HK-2 (cell line): ENCODE data around the gene ARHGAP15.
A peak's percentile ranks its signal among the peaks of the same experiment; 100 is the strongest.

ENCODE experiments used
- DNase-seq: peaks from one replicate; pipeline ENCODE4 v3.0.0-alpha.2; 2018; ENCODE audit not compliant: unreplicated experiment

ARHGAP15 gene

DNA sequence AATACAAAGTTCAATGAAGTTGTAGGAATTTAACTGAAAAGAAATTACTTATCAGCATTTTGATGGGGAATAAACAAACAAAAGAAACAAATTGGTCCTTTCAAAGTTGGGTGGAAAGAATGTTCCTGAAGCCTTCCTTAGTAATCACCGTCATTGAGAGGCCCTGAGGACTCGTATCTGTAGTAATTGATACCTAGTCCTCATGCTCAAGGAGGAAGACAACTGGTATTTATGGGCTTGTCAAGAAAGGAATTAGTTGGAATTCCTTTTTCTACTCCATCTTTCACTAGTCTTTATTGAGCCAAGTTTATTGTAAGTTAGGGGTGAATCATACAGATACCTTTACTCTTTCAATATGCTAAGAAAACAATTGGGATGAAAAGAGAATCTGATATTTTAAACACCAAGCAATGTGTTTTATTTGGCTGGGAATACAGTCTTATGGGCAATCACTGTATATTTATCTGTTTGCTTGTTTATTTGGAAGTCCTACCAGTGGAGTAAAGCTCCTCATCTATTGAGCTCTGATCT is 324.8 kb downstream of the ARHGAP15 start:
- DNase-seq = no peak

DNA sequence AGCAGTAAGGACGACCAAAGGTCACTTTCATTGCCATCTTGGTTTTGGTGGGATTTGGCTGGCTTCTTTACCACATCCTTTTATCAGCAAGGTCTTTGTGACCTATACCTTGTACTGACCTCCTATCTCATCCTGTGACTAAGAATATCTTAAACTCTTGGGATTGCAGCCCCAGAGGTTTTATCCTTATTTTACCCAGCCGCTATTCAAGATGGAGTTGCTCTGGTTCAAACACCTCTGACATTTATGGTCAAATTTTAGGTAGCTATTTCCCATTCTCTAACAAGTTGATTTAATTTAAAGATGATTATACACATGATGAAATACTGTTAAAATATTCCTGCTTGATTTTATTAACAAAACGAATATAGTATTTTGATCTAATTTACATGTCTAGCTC is 326.1 kb downstream of the ARHGAP15 start:
- DNase-seq = no peak

DNA sequence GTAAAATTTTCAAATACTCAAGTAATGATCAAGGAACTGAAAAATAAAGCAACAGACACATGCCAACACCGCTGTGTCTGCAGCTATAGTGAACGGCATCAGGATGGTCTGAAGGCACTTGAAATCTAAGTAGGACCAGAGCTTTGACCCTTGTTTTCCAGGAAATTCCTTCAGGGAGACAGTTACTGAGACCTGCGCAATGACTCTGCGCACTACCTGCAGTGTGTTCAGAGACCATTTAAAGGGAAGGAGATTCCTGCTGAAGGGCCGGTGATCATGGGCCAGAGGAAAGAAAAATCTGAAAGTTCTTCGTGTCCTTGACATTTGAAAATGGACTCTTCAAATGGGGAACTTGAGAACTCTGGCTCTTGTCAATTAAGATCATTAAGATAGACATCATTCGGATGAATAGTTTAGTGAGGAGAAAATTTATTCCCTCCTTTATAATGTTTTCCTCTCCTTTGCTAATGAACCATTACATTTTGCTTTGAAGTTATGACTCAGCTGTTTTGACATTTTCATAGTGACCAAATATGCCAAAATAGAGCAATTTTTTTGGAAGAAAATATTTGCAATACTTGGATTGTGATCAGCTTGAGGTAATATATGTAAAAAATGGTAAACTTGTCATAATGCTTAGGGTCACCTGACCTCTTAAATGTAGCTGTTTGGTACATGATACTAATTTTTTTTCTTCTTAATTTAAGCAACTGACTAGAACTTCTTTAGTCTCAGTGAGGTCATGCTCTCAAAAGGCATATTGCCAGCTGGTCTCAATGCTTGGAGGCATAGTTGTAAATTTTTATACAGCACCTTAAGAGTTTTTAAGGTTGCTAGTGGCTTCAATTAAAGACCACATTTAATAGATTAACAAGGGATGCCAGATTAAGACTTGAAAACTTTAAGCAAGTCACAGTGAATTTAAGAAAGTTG is 329.3 kb downstream of the ARHGAP15 start:
- DNase-seq = no peak

DNA sequence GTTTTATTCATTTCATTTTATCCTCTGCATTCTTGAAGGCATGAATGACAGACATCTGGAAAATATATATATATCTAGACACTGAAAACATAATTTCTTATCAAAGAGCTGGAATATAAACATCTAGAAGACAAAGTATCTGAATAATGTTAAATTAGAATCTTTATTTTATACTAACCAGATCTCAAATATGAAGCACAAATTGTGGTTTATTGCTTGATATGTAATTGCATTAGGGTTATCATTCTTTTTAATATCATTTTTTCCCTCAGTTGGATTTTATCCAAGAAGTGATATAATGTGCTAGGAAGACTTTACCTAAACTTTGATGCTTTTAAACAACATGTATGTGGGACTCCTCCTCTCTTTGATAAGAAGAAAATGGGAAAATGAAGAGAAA is 331.2 kb downstream of the ARHGAP15 start:
- no peak for DNase-seq

DNA sequence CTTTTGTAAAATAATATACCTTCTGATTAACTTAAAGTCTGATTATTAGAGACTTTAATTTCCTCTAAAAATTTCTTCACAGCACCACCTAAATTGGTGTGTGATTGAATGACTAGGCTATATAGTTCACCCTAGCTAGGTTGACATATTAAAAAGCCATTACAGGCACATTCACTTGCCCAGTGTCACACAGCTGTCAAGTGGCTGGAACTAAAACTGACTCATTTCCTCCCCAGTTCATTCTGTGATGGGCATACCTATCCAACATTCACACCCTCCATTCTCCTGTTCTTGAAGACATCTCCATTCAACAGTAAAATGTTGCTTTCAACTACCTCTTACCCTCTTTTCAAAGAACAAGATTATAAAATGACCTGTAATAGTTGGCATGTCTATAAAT is 334.5 kb downstream of the ARHGAP15 start:
- peak; percentile 1 for DNase-seq

DNA sequence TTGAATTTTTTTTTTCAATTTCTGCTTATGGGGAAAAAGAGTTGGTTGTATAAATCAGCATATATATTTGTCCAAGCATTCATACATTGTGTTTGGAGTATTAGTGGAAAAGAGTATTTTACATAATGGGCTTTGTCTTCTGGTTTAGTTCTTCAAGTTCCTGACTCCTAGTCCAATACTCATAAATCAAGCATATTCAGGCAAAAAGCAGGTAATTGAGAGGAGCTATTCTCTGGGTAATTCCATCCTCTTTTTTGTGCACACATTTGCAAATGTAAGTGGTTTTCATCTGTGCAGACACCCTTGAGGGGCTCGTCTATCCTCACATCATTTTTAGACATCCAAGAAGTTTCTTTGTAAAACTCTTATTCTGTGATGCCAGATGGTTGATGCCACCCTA is 337.2 kb downstream of the ARHGAP15 start:
- no peak for DNase-seq

DNA sequence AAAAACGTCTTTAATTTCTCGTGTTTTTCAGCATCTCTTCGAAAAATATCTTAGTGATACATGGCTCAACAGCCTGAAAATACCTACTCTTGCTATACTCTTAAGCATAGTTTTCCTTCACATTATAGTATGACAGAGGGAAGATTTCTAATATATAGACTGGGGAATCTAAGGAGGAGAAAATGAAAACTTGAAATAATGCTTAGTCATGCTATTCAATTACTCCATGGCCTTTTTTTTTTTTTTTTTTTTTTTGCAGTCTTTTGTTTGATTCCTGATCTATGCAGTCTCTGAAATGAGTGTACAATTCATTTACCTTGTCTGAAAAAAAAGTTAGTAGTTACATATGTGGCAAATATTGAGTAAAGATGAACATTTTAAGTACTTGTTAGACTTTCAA is 337.8 kb downstream of the ARHGAP15 start:
- DNase-seq = no peak

DNA sequence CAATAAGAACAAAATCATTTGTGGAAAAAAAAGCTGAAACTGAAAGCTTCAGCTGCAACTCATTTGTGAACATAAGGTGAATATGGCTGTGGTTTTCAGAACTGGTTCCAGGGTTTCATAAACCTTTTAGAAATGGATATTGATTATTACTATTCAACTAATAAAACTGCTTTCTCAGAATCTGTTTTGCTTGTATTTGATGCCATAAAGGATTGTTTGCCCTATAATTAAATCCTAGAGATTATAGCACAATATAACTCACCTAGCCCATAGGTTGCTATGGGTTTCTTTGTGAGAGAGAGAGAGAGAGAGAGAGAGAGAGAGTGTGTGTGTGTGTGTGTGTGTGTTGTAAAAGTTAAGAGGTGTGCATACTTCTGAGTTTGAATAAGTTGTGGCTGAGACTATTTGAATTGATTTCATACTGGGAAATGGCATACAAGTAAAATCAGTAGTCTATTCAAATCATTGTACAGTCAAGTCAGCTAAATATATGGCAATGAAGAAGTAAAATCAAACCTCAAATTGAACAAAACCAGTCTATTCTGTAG is 339.2 kb downstream of the ARHGAP15 start:
- no peak for DNase-seq

DNA sequence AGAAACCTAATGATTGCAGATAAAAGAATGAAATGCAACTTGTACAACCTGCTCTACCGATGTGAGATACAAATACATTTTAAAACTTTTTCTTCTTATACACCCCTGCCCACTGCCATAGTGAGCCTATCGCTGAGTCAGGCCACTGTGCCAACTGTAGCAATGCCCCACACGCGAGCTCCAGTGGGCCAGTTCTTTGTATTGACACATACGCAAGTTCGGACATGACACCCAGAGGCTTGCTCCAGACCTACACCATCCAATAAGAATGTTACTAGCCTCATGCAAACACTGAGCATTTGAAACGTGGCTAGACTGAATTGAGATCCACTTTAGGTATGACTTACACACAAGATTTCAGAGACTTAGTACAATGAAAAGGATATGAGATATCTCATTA is 340.1 kb downstream of the ARHGAP15 start:
- no peak for DNase-seq

DNA sequence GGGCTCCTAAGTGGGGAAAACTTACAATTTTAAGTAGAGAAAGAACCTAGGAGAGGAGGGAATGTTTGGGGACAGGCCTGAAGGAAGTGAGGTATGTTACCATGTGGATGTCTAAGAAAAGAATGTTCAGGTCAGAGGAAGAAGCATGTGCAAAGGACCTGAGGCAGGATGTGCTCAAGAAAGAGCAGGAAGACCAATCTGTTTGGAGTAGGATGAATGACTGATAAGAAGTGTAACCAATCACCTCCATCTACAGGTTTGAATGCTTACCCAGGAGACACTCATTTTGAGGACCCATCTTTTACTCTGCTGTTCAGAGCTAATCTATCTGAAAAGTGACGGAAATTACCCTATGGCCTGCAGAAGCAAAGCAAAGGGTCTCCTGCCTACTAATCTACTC is 342.3 kb downstream of the ARHGAP15 start:
- no peak for DNase-seq

DNA sequence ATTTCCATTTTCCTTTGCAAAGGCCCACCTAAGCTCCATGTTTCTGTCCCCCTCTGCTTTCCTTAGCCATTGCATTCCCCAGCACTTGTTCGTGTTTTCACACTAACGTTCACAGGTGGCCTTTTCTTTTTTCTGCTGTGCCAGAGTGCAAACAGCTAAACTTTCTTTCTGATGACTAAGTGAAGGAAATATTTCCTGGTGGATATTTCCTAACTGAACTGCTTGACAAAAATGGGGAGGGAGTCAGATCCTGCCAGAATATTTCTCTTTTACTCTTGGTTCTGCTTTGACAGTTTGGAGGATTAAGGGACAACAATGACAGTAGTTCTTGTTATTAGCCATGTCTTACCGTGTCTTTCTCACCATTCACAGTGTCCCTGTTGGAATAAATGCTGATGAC is 344.0 kb downstream of the ARHGAP15 start:
- no peak for DNase-seq

DNA sequence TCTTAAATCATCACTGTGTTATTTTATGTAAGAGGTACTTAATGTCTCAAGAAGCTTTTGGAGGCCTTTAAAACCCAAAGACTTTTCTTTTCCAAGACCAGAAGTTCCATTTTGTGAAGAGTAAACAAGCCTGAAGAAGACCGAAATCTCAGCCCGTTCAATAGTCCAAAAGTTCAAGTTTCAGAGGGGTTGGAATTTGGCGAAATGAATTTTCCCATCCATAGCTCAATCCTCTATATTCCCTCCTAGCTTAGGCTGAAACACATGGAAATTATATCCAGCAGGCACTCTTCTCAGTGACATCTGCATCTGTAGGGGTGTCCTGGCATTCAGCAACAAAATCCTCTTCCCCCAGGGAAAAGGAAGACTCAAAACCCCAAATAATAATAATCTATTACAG is 344.6 kb downstream of the ARHGAP15 start:
- DNase-seq = no peak

DNA sequence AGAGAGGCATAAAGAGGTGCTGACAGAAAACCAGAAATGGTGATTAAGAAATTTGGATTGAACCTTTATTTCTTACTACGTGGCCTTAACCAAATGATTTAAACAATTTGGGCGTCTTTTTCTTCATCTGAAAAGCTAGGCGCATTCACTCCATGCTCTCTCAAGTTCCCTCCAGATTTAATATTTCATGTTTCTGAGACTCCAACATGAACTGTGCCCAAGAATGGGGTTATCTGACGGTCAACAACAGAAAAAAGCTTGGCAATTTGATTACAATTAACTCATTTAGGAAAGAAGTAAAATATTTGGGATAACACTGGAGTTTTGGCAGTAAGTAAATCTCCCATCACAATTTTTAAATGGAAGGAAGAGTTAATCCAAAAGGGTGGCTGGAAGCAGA is 345.4 kb downstream of the ARHGAP15 start:
- no peak for DNase-seq

DNA sequence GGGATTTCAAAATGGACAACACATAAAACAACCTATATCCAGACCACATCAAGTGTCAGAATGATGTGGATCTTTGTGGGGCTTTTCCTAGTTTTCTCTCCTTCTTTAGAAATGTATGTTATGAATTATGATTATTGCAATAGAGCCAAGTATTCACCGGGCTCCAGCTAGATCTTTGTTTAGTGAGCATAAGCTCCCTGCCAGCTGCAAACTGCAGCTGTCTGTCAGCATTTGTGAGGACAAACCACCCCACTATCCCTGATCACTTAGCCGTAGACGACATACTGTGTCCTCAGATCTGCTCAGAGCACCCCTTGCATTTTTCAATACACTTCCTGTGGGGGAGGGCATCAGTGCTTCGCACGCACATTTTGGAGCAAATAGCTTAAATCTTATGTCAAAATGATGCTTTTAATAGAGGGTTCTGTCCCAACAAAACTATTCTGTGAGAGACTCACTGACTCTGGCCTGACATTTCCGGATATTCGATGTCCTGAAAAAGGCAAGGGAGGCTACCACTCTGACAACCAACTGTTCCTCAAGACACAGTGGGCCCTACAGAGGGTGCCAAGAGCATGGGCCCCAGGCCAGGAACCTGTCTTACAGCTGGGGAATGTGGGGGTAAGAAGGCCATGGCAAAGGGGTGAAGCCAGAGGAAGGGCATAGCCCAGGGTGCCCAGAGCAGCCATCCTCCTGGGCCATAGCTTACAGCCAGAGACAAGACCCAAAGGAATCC is 346.0 kb downstream of the ARHGAP15 start:
- no peak for DNase-seq

DNA sequence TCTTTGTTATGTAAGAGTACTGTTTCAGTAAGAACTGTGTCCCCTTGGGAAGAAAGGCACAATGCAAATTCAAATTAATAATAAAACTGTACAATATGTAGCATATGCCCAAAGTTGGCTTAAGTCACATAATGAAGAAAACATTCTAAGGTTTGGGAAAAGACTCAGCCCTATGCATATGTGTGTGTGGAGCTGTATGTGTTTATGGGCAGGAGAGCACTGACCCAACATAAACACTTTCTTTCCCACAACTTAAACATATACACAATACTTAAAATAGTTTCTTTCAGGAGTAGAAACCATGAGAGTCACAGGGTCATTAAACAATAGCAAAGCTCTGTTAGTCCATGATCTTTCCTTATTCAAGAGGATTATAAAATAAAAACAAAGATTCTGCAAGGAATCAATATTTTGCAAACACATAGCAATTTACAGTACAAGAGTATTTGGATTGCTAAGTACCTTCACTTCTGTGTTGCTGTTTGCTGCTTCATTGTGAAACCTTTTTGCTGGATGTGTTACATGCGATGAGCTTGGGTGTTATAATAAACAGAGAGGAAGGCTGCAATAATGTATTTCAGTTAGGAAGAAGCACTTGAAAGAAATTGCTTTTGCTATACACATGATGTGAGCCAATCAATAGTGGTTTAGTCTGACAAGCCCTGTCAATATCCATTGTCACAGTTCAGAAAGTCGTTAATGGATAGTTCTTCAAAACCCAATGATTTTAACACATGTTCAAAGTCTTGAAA is 347.3 kb downstream of the ARHGAP15 start:
- DNase-seq = no peak

DNA sequence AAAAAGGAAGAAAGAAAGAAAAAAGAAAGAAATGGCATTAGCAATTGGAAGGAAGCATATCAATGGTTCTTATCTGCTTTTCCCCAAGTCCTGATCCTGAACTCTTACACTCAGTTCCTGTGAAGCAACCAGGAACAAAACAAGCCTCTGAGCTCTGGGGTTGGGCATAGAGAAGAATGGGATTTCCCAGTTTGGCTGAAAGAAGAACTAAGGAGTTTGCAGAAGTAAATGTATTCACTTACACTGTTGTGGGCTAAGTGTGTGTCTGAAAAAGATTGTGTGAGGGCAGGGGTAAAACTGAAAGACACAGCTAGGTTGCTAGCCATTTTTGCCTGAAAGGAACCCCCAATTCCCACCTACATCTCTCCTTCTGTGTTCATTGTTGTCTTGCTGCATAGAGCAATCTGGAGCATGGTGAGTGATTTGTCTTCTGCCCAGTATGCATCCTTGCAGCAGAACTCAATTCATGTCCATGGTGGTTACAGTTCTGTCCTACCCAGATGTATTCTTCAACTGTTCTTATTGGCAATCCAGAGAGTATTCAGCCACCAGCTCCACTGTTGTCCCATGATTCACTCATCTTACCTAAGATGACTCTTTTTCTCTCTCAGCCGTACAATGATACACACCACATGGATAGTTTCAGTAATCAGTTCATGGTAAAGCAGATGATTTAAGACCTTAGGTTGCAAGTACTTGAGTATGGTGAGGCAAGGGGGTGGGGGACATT is 348.7 kb downstream of the ARHGAP15 start:
- DNase-seq = no peak

DNA sequence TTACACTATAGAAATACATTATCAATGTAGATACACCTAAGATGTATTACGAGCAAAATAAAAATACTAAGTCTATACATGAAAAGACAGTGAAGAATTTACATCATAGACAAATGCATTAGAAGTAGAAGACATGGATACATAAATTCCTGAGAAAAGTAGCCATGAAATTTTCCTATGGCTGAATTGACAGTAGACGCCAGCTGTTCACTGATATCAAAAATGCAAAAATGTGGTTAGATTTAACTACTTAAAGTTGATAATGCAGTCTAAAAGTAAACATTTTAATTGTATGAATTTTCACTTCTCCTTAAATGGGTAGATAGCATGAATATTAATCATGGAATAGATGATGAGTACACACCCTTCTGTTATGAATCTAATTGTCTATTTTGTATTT is 350.9 kb downstream of the ARHGAP15 start:
- DNase-seq = no peak

DNA sequence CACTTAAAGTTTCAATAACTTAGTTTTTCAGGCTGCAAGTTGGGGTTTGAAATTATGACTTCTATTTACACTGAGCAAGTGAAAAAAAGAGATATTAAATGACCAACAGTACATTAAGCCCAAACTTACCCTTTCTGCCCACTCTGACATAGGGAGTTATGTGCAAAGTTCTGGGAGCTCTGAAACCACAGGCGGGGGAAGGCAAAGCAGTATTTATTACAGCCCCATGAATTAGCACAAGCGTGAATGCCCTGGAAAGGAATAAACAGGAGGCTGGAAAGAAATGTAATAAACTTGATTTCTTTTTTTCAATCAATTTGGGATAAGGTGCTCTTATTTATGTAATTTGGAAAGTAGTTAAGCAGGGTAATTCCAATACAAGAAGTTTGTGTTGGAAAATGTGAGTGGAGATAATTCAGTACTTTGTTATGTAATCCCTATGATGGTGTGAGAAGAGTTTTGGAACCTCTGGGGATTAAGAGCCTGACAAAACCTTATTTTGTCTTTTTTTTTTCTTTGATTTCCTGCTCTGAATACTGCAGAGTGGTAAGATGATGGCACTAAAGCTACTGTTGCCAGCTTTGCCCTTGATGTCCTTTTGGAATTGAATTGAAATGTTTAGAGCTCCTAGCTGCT is 351.5 kb downstream of the ARHGAP15 start:
- DNase-seq = no peak

DNA sequence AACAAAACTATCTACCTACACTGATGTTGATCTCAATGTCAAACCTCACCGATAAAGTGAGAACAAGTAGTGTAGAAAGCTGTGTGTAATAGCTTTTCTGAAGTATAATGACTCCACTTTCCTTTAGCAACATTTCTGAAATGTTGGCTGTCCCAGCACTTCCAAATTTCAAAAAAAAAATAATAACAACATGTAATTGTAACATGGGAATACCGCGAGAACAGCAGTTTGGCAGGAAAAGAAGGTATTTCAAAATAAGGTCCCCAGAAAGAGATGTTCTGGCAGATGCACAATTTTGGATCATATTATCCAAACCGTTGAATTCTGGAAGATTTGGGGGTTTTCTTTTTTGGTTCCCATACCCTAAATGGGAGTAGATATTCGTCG is 352.0 kb downstream of the ARHGAP15 start:
- DNase-seq = no peak

DNA sequence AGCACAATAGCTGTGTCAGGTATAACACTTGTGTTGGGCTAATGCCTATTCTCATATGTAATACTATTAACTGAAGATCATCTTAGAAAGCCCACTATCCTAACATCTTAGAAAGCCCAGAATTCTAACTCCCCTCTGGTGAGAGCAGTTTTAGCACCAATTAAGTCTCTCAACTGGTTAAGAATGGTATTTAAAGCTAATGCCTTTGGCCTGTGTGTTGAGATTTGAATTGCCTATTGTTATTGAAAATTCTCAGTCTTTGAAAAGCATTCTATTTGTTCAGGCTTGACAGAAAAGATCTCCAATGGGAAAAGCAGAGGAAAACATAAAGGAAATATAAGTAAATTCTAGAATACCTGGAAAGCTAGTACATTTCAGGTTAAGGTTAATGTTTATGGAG is 352.5 kb downstream of the ARHGAP15 start:
- DNase-seq = no peak

DNA sequence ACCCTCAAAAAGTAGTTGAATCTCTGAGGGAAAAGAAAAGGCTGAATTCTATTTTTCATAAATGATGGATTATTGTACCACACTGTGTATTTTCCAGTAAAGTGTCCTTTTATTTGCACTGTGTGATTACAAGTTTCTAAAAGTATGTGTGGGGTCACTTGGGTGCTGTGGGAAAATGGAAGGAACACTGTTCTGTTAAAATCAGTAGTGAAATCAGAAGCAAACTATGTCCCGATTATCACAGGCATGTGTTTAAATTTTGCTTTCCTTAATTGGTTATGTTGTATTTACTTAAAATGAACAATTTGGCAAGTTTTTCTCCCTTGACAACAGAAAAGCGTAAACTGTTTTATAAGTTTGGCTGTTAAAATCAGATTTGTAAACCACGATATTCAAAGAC is 353.1 kb downstream of the ARHGAP15 start:
- no peak for DNase-seq
